Suprapubic skin (tissue), 3 donors: ENCODE measurements around the gene LCE7A.

Experiments used
- EP300 ChIP-seq: sonication (generic); formaldehyde crosslinking; IDR thresholded peaks from one replicate; pipeline ENCODE4 v1.6.1; 2017; ENCODE audit warnings: antibody characterized with exemption
- TF ChIP-seq, protein P1 (sequence below), 2 donors: fragments of 200-600 bp in 1 of 2; fragments of 450-650 bp in 1 of 2; sonication (generic) in 1 of 2; IDR thresholded peaks; one replicate each; pipeline ENCODE4 v1.5.1; 2016 to 2019; ENCODE audit warnings: antibody characterized with exemption in 2 of 2, mild to moderate bottlenecking in 1 of 2, moderate library complexity in 1 of 2

DNA sequence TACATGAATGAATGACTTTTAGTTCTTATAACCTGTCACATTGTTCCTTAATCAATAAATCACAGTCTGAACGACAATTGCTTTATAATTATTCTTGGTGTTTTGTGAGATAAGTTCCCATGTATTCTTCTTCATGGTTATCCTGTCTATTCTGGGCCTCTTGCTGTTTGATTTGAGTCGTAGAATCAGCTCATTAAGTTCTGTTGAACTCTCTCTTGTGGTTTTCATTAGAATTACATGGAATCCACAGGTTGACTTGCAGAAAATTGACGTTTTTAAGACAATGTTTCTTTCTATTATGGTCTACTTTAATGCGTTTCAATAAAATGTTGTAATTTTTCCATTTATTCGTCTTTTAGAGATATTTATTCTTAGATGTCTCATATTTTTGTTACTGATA lies 36.5 kb upstream of the LCE7A start:
- TF ChIP-seq, protein P1, sequence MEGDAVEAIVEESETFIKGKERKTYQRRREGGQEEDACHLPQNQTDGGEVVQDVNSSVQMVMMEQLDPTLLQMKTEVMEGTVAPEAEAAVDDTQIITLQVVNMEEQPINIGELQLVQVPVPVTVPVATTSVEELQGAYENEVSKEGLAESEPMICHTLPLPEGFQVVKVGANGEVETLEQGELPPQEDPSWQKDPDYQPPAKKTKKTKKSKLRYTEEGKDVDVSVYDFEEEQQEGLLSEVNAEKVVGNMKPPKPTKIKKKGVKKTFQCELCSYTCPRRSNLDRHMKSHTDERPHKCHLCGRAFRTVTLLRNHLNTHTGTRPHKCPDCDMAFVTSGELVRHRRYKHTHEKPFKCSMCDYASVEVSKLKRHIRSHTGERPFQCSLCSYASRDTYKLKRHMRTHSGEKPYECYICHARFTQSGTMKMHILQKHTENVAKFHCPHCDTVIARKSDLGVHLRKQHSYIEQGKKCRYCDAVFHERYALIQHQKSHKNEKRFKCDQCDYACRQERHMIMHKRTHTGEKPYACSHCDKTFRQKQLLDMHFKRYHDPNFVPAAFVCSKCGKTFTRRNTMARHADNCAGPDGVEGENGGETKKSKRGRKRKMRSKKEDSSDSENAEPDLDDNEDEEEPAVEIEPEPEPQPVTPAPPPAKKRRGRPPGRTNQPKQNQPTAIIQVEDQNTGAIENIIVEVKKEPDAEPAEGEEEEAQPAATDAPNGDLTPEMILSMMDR (IDR thresholded peaks at IDR 0.05), result no peak
- no peak for TF ChIP-seq EP300
